Endothelial cell (in vitro differentiated cells): ENCODE data around the gene ENTR1. TPM values are rescaled to one million over a fixed set of nuclear protein-coding genes. Genes with fewer than 3 reads are reported as not detected.

ENCODE experiments used
- DNase-seq: peaks from one replicate; pipeline ENCODE4 v3.0.0; 2021; ENCODE audit warnings: low spot score
- H3K27ac Mint-ChIP-seq: one replicate; pipeline ENCODE4 v1.8.0; 2021; ENCODE audit warnings: mixed read lengths, inconsistent platforms; ENCODE audit not compliant: unreplicated experiment
- H3K27me3 Mint-ChIP-seq: one replicate; pipeline ENCODE4 v1.8.0; 2021; ENCODE audit warnings: mild to moderate bottlenecking, moderate library complexity, mixed read lengths, inconsistent platforms; ENCODE audit not compliant: unreplicated experiment
- H3K36me3 Mint-ChIP-seq: one replicate; pipeline ENCODE4 v1.8.0; 2021; ENCODE audit warnings: mild to moderate bottlenecking, low read depth, mixed read lengths, inconsistent platforms; ENCODE audit not compliant: unreplicated experiment
- H3K4me1 Mint-ChIP-seq: one replicate; pipeline ENCODE4 v1.8.0; 2021; ENCODE audit warnings: mild to moderate bottlenecking, mixed read lengths, inconsistent platforms; ENCODE audit not compliant: unreplicated experiment
- H3K4me3 Mint-ChIP-seq: one replicate; pipeline ENCODE4 v1.8.0; 2021; ENCODE audit warnings: mild to moderate bottlenecking, mixed read lengths, inconsistent platforms; ENCODE audit not compliant: unreplicated experiment
- H3K9me3 Mint-ChIP-seq: one replicate; pipeline ENCODE4 v1.8.0; 2021; ENCODE audit warnings: mixed read lengths, inconsistent platforms; ENCODE audit not compliant: unreplicated experiment
- total RNA-seq: library from RNA; stranded (reverse); fragmentation: NEBNext Ultra II Directional; extraction: Animal tissue kit (Norgen Biotek cat#: 25700); gene quantifications from one replicate; pipeline ENCODE4 v1.2.1, GENCODE V29; 2021; ENCODE audit not compliant: unreplicated experiment
- TF ChIP-seq, protein P1 (sequence below): fragments of 200-600 bp; sonication (generic); IDR thresholded peaks from one replicate; pipeline ENCODE4 v1.5.0; 2021; ENCODE audit warnings: antibody characterized with exemption; ENCODE audit not compliant: unreplicated experiment

Gene ENTR1
- total RNA-seq, 1 donor from 2014 or later, result 45.0 TPM

DNA sequence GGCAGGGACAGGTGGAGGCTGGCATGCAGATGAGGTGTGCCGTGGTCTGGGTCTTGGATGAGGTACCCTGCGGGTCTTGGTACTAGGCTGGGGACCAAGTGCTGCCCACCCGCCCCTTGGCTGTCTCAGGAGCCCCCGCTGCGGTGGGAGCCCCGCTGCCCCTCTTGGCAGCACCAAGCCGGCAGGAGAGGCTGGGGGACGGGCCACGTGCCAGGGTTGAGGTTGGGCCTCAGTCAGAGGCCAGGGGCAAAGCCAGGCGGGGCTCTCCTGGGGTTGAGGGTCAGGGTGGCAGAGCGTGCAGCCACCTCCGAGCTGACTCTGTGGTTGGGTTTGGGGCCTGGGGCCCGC is 38.9 kb downstream of the ENTR1 start:
- TF ChIP-seq, protein P1, sequence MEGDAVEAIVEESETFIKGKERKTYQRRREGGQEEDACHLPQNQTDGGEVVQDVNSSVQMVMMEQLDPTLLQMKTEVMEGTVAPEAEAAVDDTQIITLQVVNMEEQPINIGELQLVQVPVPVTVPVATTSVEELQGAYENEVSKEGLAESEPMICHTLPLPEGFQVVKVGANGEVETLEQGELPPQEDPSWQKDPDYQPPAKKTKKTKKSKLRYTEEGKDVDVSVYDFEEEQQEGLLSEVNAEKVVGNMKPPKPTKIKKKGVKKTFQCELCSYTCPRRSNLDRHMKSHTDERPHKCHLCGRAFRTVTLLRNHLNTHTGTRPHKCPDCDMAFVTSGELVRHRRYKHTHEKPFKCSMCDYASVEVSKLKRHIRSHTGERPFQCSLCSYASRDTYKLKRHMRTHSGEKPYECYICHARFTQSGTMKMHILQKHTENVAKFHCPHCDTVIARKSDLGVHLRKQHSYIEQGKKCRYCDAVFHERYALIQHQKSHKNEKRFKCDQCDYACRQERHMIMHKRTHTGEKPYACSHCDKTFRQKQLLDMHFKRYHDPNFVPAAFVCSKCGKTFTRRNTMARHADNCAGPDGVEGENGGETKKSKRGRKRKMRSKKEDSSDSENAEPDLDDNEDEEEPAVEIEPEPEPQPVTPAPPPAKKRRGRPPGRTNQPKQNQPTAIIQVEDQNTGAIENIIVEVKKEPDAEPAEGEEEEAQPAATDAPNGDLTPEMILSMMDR, result no peak
- DNase-seq, result no peak
- Mint-ChIP-seq H3K4me1 (peaks cover 6% of the 10 kb centered on the region), H3K4me3 (no peak overlapping the region), H3K27ac (no peak overlapping the region), H3K27me3 (peaks cover 16% of the 10 kb centered on the region), H3K36me3 (no peaks in the 10 kb centered on the region), H3K9me3 (no peaks in the 10 kb centered on the region)

DNA sequence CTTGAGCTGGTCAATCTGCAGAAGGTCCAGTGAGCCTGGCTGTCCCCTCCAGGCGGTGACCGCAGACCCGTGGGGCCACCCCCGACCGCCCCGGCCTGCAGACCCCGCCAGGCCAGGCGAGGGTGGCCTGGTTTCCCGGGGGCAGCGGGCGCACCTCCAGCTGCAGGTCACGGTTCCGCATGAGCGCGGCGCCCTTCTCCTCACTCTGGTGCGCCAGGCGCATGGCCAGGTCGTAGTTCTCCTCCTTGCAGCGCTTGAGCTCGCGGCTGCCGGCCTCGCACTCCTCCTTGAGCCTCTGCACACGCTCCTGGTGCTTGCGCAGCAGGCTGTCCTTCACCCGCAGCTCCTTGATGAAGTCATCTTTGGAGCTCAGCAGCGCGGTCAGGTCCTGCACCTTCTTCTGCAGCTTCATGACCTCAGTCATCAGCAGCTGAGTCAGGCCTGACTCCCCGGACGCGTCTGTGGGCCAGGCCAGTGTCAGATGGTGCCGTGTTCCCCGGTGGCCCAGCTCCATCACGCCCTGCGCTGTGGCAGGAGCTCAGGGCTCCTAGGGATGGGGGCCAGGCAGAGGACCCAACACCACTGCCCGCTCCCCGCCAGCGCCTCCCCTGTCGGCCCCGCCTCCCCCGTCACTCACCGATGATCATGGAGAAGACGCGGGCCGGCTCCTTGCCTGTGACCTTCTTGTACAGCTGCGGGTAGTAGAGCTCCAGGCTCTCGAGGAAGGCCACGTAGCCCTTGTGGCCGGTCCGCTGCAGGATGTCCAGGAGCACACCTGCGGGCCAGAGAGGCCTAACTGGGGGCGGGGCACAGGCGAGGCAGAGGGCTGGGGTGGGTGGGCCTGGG is 39.5 kb downstream of the ENTR1 start:
- DNase-seq, result no peak
- Mint-ChIP-seq H3K27ac (no peak overlapping the region), H3K27me3 (peaks cover 16% of the 10 kb centered on the region), H3K36me3 (no peaks in the 10 kb centered on the region), H3K9me3 (no peaks in the 10 kb centered on the region), H3K4me1 (peaks cover 6% of the 10 kb centered on the region), H3K4me3 (no peak overlapping the region)
- TF ChIP-seq, protein P1, result no peak

DNA sequence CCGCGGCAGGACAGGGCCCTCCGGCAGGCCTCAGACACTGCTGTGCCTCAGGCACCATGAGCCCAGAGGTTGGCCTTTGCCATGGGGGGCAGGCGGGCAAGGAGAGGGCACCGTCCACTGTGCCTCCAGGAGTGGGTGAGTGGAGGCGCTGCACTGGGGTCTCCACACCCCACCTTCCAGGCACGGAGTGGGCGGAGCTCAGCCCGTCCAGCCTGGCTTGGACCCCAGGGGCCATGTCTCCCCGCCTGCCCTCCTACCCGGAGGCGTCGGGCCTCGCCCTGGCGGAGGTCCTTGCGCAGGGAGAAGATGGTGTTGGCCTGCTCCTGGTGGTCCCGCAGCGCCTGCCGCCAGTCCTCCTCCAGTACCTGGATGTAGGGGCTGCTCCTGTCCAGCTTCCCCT is 40.4 kb downstream of the ENTR1 start:
- Mint-ChIP-seq H3K36me3 (no peaks in the 10 kb centered on the region), H3K27me3 (peaks cover 16% of the 10 kb centered on the region), H3K9me3 (no peaks in the 10 kb centered on the region), H3K4me3 (no peak overlapping the region), H3K4me1 (peaks cover 6% of the 10 kb centered on the region), H3K27ac (no peak overlapping the region)
- TF ChIP-seq, protein P1, result no peak
- no peak for DNase-seq

DNA sequence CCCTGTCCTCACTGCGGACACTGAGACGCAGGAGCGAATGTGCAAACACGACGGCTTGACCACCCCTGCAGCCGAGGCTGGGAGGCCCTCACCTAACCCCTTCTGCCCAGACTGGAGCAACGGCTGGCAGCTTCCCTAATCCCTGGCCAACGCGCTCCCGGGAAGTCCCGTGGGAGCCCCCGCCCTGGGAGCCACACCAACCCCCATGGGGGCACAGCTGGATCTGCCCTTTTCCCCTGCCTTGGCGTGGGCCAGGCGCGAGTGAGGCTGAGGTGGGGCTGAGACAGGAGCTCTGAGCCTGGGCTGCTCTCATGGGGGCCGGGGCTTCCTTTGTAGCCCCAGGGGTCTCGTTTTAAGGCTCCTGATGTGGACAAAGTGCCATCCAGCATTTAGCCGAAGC is 42.2 kb downstream of the ENTR1 start:
- H3K4me3 Mint-ChIP-seq, result no peak overlapping the region
- no peak overlapping the region for H3K27ac Mint-ChIP-seq
- peaks cover 12% of the 10 kb centered on the region for H3K27me3 Mint-ChIP-seq
- H3K36me3 Mint-ChIP-seq, result no peaks in the 10 kb centered on the region
- H3K4me1 Mint-ChIP-seq, result peaks cover 4% of the 10 kb centered on the region
- H3K9me3 Mint-ChIP-seq, result no peaks in the 10 kb centered on the region
- no peak for DNase-seq
- TF ChIP-seq, protein P1, result no peak

DNA sequence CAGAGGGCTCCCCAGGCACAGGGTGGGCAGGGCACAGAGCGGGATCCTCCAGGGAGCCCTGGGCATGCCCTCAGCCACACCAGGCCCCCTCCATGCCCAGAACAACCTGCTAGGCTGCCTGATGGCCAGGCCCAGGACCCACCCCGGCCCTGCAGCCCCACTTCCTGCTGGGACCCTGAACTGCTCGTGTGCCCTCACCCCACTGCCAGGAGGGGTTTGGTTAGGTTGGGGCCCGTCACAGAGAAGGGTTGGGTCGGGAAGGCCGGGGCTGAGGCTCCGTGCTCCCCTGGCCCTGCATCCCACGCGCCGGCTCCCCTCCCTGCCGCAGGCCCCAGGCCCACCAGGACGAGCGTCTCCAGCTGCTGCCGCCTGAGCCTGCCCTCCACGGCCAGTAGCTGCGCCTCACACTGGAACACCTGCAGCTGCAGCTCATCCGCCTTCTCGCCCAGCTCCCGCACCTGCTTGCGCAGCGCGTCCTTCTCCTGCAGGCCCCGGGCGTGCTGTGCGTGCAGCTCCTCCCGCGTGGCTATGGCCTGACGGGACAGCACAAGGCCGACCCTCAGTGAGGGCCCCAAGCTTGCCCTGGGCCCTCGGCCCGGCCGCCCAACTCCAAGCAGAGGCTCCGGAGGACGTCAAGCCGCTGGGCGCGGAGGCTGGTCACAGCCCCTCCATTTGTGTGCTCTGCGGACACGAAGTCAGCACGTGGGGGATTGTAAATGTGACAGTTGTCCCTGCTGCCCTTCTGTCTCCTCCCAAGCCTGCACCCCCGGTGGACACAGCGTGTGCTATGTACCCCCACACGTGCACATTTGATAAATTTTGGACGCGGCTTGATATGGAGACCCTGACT is 42.9 kb downstream of the ENTR1 start:
- Mint-ChIP-seq H3K36me3 (peaks cover 3% of the 10 kb centered on the region), H3K4me3 (no peak overlapping the region), H3K27me3 (peaks cover 13% of the 10 kb centered on the region), H3K9me3 (no peaks in the 10 kb centered on the region), H3K27ac (no peak overlapping the region), H3K4me1 (no peaks in the 10 kb centered on the region)
- no peak for DNase-seq
- TF ChIP-seq, protein P1, result no peak
